ENCODE measurements around the gene PJVK.

The PJVK gene

DNA sequence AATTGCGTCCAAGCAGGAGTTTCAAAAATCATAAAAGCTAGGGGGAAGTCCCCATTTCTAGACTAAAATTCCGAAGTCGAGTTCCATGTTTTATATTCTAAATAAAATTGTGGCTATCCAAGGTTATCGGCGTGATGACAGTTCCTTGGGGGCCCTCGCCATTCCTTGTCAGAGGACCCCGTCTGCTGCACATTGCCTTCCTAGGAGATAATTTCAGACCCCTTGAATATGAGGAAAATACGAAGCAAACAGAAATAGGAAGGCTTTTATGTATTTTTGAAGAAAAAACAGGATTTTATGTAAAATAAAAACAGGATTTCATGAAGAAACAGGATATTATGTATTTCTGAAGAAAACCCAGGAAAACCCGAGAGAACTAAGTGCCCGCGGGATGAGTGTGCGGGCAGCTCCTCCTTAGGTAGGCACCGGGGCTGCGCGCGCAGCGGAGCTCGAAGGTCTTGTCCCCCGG is 28.6 kb downstream of the PJVK start:
- H4K20me1 ChIP-seq (ENCODE audit: insufficient read depth, low read length) = no peaks in the 10 kb centered on the region
- H3K27me3 ChIP-seq (replicated peaks; ENCODE audit: insufficient read depth, low read length) = no peaks in the 10 kb centered on the region
- no peaks in the 10 kb centered on the region for H3K36me3 ChIP-seq (replicated peaks; ENCODE audit: insufficient read depth, low read length)
- peak overlapping the region; percentile 67 for H3K9ac ChIP-seq (ENCODE audit: low read length)
- no peak for DNase-seq
- no peaks in the 10 kb centered on the region for H3K9me2 ChIP-seq (replicated peaks; ENCODE audit: insufficient read depth, low read length)
- peaks cover 42% of the 10 kb centered on the region for H3K79me2 ChIP-seq (ENCODE audit: low read length)
- H3K4me3 ChIP-seq (ENCODE audit: low read length) = peak overlapping the region; percentile 73
- H3K9me3 ChIP-seq (replicated peaks; ENCODE audit: insufficient read depth, low read length) = no peaks in the 10 kb centered on the region
- H3F3A ChIP-seq (ENCODE audit: insufficient read depth, low read length) = peaks cover 25% of the 10 kb centered on the region
- peak overlapping the region; percentile 64 for H2AFZ ChIP-seq (ENCODE audit: low read length)
- peaks cover 25% of the 10 kb centered on the region for H3K4me1 ChIP-seq (ENCODE audit: low read length)
- H3K27ac ChIP-seq (ENCODE audit: low read length) = peak overlapping the region; percentile 85; the same call in 1 of the 2 replicates
- TF ChIP-seq EZH2phosphoT487 (IDR thresholded peaks at IDR 0.05; ENCODE audit: low read length) (no peak), EZH2 (optimal IDR thresholded peaks at IDR 0.05; ENCODE audit: low read depth, low read length) (no peak)
- TF ChIP-seq, protein P1, sequence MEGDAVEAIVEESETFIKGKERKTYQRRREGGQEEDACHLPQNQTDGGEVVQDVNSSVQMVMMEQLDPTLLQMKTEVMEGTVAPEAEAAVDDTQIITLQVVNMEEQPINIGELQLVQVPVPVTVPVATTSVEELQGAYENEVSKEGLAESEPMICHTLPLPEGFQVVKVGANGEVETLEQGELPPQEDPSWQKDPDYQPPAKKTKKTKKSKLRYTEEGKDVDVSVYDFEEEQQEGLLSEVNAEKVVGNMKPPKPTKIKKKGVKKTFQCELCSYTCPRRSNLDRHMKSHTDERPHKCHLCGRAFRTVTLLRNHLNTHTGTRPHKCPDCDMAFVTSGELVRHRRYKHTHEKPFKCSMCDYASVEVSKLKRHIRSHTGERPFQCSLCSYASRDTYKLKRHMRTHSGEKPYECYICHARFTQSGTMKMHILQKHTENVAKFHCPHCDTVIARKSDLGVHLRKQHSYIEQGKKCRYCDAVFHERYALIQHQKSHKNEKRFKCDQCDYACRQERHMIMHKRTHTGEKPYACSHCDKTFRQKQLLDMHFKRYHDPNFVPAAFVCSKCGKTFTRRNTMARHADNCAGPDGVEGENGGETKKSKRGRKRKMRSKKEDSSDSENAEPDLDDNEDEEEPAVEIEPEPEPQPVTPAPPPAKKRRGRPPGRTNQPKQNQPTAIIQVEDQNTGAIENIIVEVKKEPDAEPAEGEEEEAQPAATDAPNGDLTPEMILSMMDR (IDR thresholded peaks at IDR 0.05; ENCODE audit: low read length) = no peak
- peak overlapping the region; percentile 63 for H3K4me2 ChIP-seq (ENCODE audit: low read depth, low read length)

DNA sequence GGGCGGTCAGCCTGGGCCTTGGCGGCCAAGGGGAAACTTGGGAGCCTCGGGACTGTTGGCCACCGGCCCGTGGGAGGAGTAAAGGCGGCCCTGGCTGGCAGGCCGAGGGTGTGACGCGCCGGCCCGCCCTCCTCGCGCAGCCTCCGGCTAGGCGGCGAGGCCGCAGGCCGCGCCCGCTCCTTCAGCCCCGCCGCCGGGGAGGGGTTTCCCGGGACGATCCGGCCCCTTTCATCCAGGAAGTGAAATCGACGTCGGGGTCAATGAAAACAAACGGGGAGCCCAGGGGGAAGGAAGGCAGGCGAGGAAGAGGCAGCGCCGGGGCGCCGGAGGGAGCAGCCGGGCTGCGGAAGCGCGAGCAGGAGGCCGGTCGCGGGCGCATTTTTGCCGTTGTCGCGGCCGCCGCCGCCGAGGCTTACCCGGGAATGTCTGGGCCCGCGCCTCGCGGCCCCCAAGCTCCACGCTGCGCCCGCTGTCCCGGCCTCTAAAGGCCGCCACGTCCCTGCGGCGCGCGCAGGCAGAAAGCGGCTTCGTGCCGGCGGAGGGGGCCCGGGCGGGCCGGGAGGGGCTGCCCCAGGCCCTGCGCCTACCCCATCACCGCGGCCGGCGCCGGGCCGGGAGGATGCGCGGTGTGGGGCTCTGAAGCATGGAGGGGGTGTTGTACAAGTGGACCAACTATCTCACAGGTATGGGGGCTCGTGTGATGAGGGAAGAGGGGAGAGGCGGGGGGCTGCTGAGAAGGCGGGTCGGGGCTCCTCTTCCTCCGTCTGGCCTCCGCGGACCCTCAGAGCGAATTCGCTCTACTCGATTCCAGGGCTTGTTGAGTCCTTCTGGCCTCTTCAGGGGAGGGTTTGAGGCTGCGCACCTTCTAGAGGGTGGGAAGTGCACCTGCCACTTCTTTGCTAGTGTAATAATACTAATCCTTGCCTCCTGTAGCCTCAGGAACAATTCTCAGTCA is 29.3 kb downstream of the PJVK start, which contains the start of gene PLEKHA3:
Gene PLEKHA3 (plus strand): TSS at position 231 of the 955 bp plus-strand sequence. CDS start 413 bp downstream, at position 644.
- Histone ChIP-seq H3K9me2 (replicated peaks; ENCODE audit: insufficient read depth, low read length) (no peaks in the 10 kb centered on the region), H3K36me3 (replicated peaks; ENCODE audit: insufficient read depth, low read length) (no peaks in the 10 kb centered on the region), H3K27ac (ENCODE audit: low read length) (peak within 1 kb of the TSS; percentile 85; the same call in 1 of the 2 replicates), H2AFZ (ENCODE audit: low read length) (peak within 1 kb of the TSS; percentile 81), H3K79me2 (ENCODE audit: low read length) (peaks cover 49% of the 10 kb centered on the region), H4K20me1 (ENCODE audit: insufficient read depth, low read length) (no peaks in the 10 kb centered on the region), H3K9me3 (replicated peaks; ENCODE audit: insufficient read depth, low read length) (no peaks in the 10 kb centered on the region), H3K4me2 (ENCODE audit: low read depth, low read length) (peak within 1 kb of the TSS; percentile 75), H3K9ac (ENCODE audit: low read length) (peak within 1 kb of the TSS; percentile 67), H3F3A (ENCODE audit: insufficient read depth, low read length) (peaks cover 25% of the 10 kb centered on the region), H3K4me1 (ENCODE audit: low read length) (peaks cover 25% of the 10 kb centered on the region), H3K4me3 (ENCODE audit: low read length) (peak within 1 kb of the TSS; percentile 73), H3K27me3 (replicated peaks; ENCODE audit: insufficient read depth, low read length) (no peaks in the 10 kb centered on the region)
- peak; percentile 86 for DNase-seq
- TF ChIP-seq, protein P1 (IDR thresholded peaks at IDR 0.05; ENCODE audit: low read length) = no peak
- TF ChIP-seq EZH2 (optimal IDR thresholded peaks at IDR 0.05; ENCODE audit: low read depth, low read length) = no peak
- no peak for TF ChIP-seq EZH2phosphoT487 (IDR thresholded peaks at IDR 0.05; ENCODE audit: low read length)

DNA sequence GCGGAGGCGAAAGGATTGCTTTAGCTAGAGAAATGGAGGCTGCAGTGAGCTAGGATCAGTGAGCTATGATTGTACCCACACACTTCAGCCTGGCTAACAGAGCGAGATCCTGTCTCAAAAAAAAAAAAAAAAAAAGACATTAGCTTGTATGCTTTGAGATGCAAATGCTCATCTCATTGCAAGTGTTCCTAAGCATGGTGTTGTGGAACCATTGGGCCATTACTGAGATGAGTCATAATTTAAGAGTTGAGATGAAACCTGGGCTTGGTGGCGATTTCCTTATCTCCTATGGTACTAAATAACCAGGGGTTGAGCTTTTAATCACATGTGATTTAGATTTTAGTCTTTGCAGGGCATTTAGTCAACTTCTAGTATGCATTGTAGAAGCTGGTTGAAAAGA is 31.3 kb downstream of the PJVK start:
- Histone ChIP-seq H3F3A (ENCODE audit: insufficient read depth, low read length) (peaks cover 25% of the 10 kb centered on the region), H3K27me3 (replicated peaks; ENCODE audit: insufficient read depth, low read length) (no peaks in the 10 kb centered on the region), H3K4me1 (ENCODE audit: low read length) (peaks cover 25% of the 10 kb centered on the region), H3K79me2 (ENCODE audit: low read length) (peaks cover 55% of the 10 kb centered on the region), H3K4me2 (ENCODE audit: low read depth, low read length) (peak overlapping the region; percentile 75; the same call in 1 of the 2 replicates), H3K4me3 (ENCODE audit: low read length) (no peak overlapping the region), H2AFZ (ENCODE audit: low read length) (no peak overlapping the region), H3K27ac (ENCODE audit: low read length) (no peak overlapping the region), H4K20me1 (ENCODE audit: insufficient read depth, low read length) (no peaks in the 10 kb centered on the region), H3K9me3 (replicated peaks; ENCODE audit: insufficient read depth, low read length) (no peaks in the 10 kb centered on the region), H3K9ac (ENCODE audit: low read length) (no peak overlapping the region), H3K9me2 (replicated peaks; ENCODE audit: insufficient read depth, low read length) (no peaks in the 10 kb centered on the region), H3K36me3 (replicated peaks; ENCODE audit: insufficient read depth, low read length) (0 out of 2 replicates have a peak, but pooled peaks cover 5% of the 10 kb centered on the region)
- no peak for TF ChIP-seq EZH2 (optimal IDR thresholded peaks at IDR 0.05; ENCODE audit: low read depth, low read length)
- no peak for DNase-seq
